OCI-LY1 (cell line): ENCODE results near the gene RNF144B.

Experiments used
- CTCF ChIP-seq: fragments of 200-600 bp; sonication (generic), shearing (Covaris generic); IDR thresholded peaks from 2 replicates; pipeline ENCODE4 v1.5.1; 2017; ENCODE audit warnings: mild to moderate bottlenecking, antibody characterized with exemption, low read length, moderate library complexity, mixed read lengths
- EZH2 ChIP-seq: fragments of 200-600 bp; sonication (generic), shearing (Covaris generic); IDR thresholded peaks from 2 replicates; pipeline ENCODE4 v1.8.0; 2017; ENCODE audit warnings: borderline replicate concordance, mixed run types, mild to moderate bottlenecking, antibody characterized with exemption, low read length, moderate library complexity, mixed read lengths

GRCh38 chr6:18513253-18513798, 126.2 kb downstream of the RNF144B start:
- TF ChIP-seq EZH2 (no peak), CTCF (no peak)
